Naive thymus-derived CD8-positive, alpha-beta T cell (primary cell): Measurements from ENCODE around the gene ITPKA. TPM values are rescaled to one million over a fixed set of nuclear protein-coding genes. Genes with fewer than 3 reads are reported as not detected.
A peak's percentile ranks its signal among the peaks of the same experiment; 100 is the strongest.

ENCODE experiments used
- ATAC-seq, 2 donors: fragments of 150-1000 bp; cut with Tn5 transposase in 1 of 2; sonication (Bioruptor Pico), chemical (Tn5 transposase) in 1 of 2; 1 replicate in 1 of 2; 2 replicates in 1 of 2; pipeline ENCODE4 v1.10.0; 2021; ENCODE audit warnings: mild to moderate bottlenecking in 2 of 2, moderate library complexity in 2 of 2
- POLR2A ChIA-PET: fragments of 350-600 bp; sonication (Branson Sonifier 250); formaldehyde crosslinking; loops from one replicate; lab custom pipeline; 2021; ENCODE audit warnings: antibody characterized with exemption; lab: Charles Lee
- DNase-seq, 10 donors: peaks; one replicate each; pipeline versions ENCODE4 v3.0.0 to v3.0.0-alpha.2; 2020 to 2022
- H3K27ac Mint-ChIP-seq, 10 donors: one replicate each; pipeline ENCODE4 v1.8.0; 2020 to 2022; ENCODE audit warnings: mild to moderate bottlenecking in 10 of 10, mixed read lengths in 10 of 10, moderate library complexity in 4 of 10, inconsistent platforms in 1 of 10
- H3K27me3 Mint-ChIP-seq, 5 donors: one replicate each; pipeline ENCODE4 v1.8.0; 2021 to 2022; ENCODE audit warnings: mixed read lengths in 5 of 5
- H3K36me3 Mint-ChIP-seq, 3 donors: one replicate each; pipeline ENCODE4 v1.8.0; 2020 to 2022; ENCODE audit warnings: mixed read lengths in 3 of 3, mild to moderate bottlenecking in 2 of 3, inconsistent platforms in 1 of 3
- H3K4me1 Mint-ChIP-seq, 4 donors: one replicate each; pipeline ENCODE4 v1.8.0; 2021 to 2022; ENCODE audit warnings: mixed read lengths in 4 of 4
- H3K4me3 Mint-ChIP-seq, 10 donors: one replicate each; pipeline ENCODE4 v1.8.0; 2020 to 2022; ENCODE audit warnings: mild to moderate bottlenecking in 10 of 10, mixed read lengths in 10 of 10, moderate library complexity in 6 of 10, inconsistent platforms in 1 of 10
- H3K9me3 Mint-ChIP-seq, 9 donors: one replicate each; pipeline ENCODE4 v1.8.0; 2020 to 2022; ENCODE audit warnings: mixed read lengths in 9 of 9, mild to moderate bottlenecking in 3 of 9, inconsistent platforms in 1 of 9, moderate library complexity in 1 of 9
- polyA plus RNA-seq, 3 donors: library from polyadenylated mRNA; unstranded; fragments of 300-500 nt; fragmentation: Illumina TruSeq; gene quantifications; one replicate each; pipeline ENCODE4 v1.2.3, GENCODE V29; 2021
- total RNA-seq, 8 experiments: library from RNA in 2 of 8; stranded (reverse) in 2 of 8; gene quantifications; one replicate each; pipeline ENCODE4 v1.2.3 and lab custom pipeline; 2021 to 2026

ITPKA gene
- total and polyA plus RNA-seq, 5 experiments from 2014 or later, result not detected

DNA sequence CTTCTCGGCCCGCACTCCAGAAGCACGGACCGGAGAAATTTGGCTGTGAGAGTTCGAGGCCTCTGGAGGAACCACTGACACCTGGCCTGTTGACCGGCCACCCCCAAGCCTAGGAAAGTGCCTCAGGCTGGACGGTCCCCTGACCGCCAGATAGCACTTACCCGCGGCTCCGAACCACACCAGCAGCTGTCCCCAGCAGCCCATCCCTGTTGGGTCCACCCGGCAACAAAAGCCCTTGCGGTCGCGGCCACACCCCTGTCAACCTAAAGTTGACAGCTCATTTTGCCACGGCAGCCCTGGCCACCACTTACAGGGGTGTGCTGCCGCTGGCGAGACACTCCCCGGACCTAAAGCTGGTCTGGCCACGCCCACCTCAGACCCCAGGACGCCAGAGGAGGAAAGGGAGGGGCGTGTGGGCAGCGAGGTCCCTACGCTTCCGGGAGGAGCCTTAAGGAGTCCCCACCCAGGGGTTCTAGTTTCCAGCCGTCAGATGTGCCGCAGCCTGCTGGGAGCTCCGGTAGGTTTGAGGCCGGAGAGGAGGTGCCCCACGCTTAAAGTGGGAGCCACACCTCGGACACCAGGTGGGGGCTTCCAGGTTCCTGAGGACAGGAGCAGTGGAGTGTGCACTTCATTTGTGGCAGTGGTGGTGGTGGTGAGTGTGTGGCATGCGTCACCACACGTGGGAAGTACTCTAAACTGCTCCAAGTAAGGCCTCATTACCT, 20.0 kb downstream of the ITPKA start, which contains the start of gene LTK:
Gene LTK, minus strand, starts transcription at position 322 of the 722 bp plus-strand sequence. Its CDS starts 118 bp downstream, at position 204.
- DNase-seq (peak in 1 of 10 donors; percentile 16), ATAC-seq (peak; percentile 18 to 35)
- Mint-ChIP-seq H3K4me1 (peaks cover 9 to 29% (median 26%) of the 10 kb centered on the region in 4 donors), H3K36me3 (peaks cover 0 to 6% (median 0%) of the 10 kb centered on the region in 3 donors), H3K27me3 (peaks cover 4 to 25% (median 16%) of the 10 kb centered on the region in 5 donors), H3K9me3 (no peaks in the 10 kb centered on the region), H3K27ac (no peak within 1 kb of the TSS), H3K4me3 (peak within 1 kb of the TSS; percentile 71 to 88 (median 84))
- POLR2A ChIA-PET, result interaction anchor here (0.6 to 2.3 kb wide), 4 partner anchors 10 to 30 kb away, joined by 3 to 6 read pairs (median 5); partner anchors contain the start of gene RPAP1

DNA sequence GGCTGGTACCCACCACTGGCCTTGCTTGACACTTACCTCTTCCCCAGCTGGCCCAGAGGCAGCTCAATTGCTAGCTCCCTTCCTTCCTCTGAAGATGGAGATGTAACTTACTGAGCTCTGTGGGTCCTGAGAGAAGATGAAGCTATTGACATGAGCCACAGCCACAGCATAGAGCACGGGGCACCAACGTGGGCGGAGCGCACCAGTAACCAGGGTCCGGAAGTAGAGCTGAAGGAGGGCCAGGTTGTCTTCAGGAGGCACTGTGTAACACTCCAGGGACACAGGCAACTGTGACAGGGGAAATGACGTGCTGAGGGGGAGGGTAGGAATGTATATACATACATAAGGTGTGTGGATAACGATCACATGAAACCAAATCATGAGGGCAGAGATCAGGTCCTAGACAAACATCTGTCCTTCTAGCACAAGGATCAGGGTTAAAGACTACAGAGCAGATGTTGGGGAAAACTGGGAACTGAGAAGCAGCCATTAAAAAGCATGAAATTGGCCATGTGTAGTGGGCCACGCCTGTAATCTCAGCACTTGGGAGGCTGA, 24.3 kb downstream of the ITPKA start:
- no peak overlapping the region for H3K4me3 Mint-ChIP-seq
- DNase-seq, result no peak
- peaks cover 0 to 6% (median 0%) of the 10 kb centered on the region in 3 donors for H3K36me3 Mint-ChIP-seq
- H3K4me1 Mint-ChIP-seq, result peaks cover 8 to 18% (median 15%) of the 10 kb centered on the region in 4 donors
- POLR2A ChIA-PET, result no interaction called here
- no peak for ATAC-seq
- no peaks in the 10 kb centered on the region for H3K9me3 Mint-ChIP-seq
- H3K27me3 Mint-ChIP-seq, result peaks cover 0 to 6% (median 2%) of the 10 kb centered on the region in 5 donors
- peak overlapping the region in 3 of 10 donors; percentile 2 to 53 (median 39) for H3K27ac Mint-ChIP-seq

DNA sequence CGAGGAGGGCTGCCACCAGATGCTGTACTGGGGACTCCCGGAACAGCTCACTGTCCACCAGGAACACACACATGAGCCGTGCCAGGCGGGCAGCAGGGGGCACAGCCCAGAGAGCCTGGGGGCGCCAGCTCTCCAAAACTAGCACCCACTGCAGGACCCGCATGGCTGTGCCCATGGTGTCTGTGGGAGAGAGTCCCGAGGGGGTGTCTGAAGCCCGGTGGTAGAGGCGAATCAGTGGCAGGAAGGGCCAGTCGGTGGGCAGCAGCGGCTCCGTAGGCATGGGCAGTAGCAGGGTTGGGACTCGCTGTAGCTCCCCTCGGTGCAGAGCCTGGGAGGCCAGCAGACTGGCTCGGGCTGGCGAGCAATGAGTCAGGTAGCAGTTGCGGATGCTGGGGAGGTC, 27.0 kb downstream of the ITPKA start:
- Mint-ChIP-seq H3K4me3 (no peak overlapping the region), H3K27ac (peak overlapping the region in 1 of 10 donors; percentile 63), H3K27me3 (no peaks in the 10 kb centered on the region), H3K9me3 (no peaks in the 10 kb centered on the region), H3K36me3 (peaks cover 0 to 17% (median 0%) of the 10 kb centered on the region in 3 donors), H3K4me1 (peaks cover 0 to 6% (median 0%) of the 10 kb centered on the region in 4 donors)
- DNase-seq (no peak), ATAC-seq (no peak)
- POLR2A ChIA-PET, result no interaction called here

DNA sequence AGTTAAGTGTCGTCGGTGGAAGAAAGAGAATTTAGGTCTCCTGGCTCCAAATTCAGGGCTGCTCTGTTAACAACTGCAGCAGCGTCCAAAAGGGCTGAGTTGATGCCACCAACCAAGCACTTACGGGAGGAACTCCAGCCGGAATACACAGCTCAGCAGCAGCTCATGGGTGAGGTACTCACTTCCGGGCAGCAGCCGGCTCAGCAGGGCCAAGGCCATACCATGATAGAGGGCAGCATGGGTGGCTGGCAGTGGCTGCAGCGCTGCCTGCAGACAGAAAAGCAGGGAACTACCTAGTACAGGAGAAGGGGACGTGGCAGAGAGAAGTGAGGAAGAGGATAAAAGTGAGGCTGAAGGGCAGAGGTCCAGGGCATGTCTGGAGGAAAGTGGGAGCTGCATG, 27.9 kb downstream of the ITPKA start:
- H3K36me3 Mint-ChIP-seq, result peaks cover 0 to 27% (median 3%) of the 10 kb centered on the region in 3 donors
- ATAC-seq, result no peak

DNA sequence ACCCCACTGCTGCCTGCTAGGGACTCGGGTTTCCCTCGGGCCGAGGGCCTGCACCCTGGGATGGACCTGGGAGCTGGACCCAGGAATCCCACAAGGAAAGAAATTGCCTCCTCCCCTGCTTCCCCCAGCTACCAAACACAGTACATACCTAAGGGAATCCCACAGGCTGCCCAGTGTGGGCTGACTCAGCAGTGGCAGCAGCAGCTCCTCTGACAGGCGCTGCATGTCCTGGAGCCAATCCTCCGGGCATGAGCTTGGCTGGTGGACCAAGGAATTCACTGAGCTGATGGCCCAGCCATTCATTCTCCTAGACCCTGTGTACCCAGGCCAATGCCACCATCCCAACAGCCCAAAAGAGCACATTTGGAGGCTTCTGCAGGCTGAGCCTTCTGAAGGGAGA, 29.4 kb downstream of the ITPKA start:
- DNase-seq, result no peak
- Mint-ChIP-seq H3K36me3 (peaks cover 0 to 35% (median 10%) of the 10 kb centered on the region in 3 donors), H3K27ac (peak overlapping the region in 2 of 10 donors; percentile 43), H3K27me3 (no peaks in the 10 kb centered on the region), H3K4me3 (no peak overlapping the region), H3K4me1 (peaks cover 0 to 4% (median 0%) of the 10 kb centered on the region in 4 donors), H3K9me3 (no peaks in the 10 kb centered on the region)
- POLR2A ChIA-PET, result no interaction called here
- no peak for ATAC-seq

More for the DNA sequence above, 27.9 kb downstream of the ITPKA start:
- DNase-seq, result no peak
- peaks cover 0 to 4% (median 0%) of the 10 kb centered on the region in 4 donors for H3K4me1 Mint-ChIP-seq
- H3K9me3 Mint-ChIP-seq, result no peaks in the 10 kb centered on the region
- no peak overlapping the region for H3K4me3 Mint-ChIP-seq
- peak overlapping the region in 2 of 10 donors; percentile 5 to 64 for H3K27ac Mint-ChIP-seq
- POLR2A ChIA-PET, result interaction anchor here (0.5 kb wide), 1 partner anchor 32 kb away, joined by 3 read pairs; no protein-coding TSS in a partner anchor
- H3K27me3 Mint-ChIP-seq, result no peaks in the 10 kb centered on the region

DNA sequence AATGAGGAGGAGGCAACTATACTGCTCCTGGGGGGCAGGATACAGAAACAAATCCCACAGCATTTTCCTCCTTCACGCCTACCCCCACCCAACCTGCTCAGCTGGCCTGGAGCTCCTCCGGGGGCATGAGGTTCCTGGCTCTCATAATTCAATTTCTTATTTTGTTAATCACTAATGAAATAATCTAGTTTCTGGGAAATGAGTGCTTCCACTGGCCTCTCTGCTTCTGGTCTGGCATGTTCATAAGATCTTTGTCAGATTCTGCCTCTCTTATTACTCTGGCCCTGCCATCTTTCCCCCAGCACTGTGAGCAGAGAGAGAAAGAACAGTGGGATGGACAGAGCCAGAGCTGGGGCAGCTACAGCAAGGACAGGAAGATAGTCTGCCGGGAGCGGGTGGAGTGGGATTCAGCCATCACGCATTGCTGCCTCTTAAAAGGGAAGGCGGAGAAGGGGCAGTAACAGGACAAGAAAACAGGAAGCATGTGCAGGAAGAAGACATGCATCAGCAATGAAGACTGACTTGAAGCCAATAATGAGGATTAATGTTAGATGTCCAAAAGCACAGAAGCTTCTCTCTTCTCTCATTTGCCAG, 36.8 kb downstream of the ITPKA start:
- Mint-ChIP-seq H3K36me3 (peaks cover 0 to 84% (median 28%) of the 10 kb centered on the region in 3 donors), H3K4me3 (no peak overlapping the region), H3K9me3 (no peaks in the 10 kb centered on the region), H3K4me1 (peaks cover 0 to 7% (median 3%) of the 10 kb centered on the region in 4 donors), H3K27me3 (no peaks in the 10 kb centered on the region), H3K27ac (no peak overlapping the region)
- no peak for DNase-seq
- POLR2A ChIA-PET, result interaction anchor here (0.7 to 1.7 kb wide), 2 partner anchors 15 to 17 kb away, joined by 3 to 4 read pairs; partner anchors contain the start of gene LTK
- no peak for ATAC-seq

DNA sequence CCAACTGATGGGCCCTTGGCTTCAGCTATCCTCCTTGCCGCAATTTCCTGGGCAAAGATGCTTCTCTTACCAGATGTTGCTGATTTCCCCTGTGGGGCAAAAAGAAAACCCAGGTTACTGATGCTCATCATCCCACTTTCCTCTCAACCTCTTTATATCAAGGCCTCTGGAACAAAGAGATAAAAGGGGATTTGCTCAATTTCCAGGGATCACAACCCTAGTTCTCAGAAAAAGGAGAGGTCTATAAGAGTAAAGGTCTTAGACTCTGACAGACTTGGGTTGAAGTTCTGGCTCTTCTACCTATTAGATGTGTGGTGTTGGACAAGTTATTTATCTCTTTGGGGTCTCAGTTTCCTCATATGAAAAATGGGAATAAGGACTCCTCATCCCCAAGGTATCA, 41.9 kb downstream of the ITPKA start:
- H3K27ac Mint-ChIP-seq, result no peak overlapping the region
- peaks cover 4 to 12% (median 6%) of the 10 kb centered on the region in 4 donors for H3K4me1 Mint-ChIP-seq
- no peak for ATAC-seq
- DNase-seq, result no peak
- no peak overlapping the region for H3K4me3 Mint-ChIP-seq
- peaks cover 4 to 56% (median 15%) of the 10 kb centered on the region in 3 donors for H3K36me3 Mint-ChIP-seq
- H3K27me3 Mint-ChIP-seq, result no peaks in the 10 kb centered on the region
- POLR2A ChIA-PET, result no interaction called here
- no peaks in the 10 kb centered on the region for H3K9me3 Mint-ChIP-seq

DNA sequence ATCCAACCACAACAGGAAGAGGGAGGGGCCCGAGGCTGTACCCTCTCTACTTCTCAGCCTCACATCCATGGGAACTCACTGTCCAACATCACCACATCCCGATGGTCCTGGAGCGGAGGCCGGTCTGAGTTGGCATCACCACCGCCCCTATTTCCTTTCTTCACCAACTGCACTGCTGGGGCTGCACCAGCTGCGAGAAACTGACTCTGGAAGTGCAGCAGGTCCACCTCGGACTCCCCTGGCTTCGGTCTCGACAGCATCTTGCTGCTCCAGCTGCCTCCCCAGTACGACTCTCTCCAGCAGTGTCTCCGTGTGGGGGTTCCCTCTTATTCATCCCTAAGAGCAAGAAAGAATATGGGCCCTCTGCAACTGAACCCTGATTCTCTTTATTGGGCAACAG, 43.2 kb downstream of the ITPKA start:
- no peak for DNase-seq
- POLR2A ChIA-PET, result interaction anchor here (0.8 kb wide), 1 partner anchor 53 kb away, joined by 3 read pairs; no protein-coding TSS in a partner anchor
- H3K27me3 Mint-ChIP-seq, result no peaks in the 10 kb centered on the region

DNA sequence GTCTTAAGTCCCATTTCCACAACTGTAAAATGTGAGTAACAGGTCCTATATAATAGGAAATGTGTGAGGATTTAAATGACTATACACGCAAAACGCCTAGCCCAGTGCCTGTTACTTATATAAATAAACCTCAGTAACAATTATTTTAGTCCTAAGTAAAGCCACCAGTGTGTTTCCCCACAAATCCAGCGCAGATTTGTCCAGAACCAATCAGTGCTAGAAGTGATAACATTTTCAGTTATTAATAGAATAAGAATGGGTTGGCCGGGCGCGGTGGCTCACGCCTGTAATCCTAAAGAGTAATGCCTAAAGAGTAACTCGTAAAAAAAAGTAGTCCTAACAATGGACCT, 49.8 kb downstream of the ITPKA start:
- Mint-ChIP-seq H3K36me3 (peaks cover 0 to 7% (median 0%) of the 10 kb centered on the region in 3 donors), H3K27ac (peak overlapping the region; percentile 89 to 98 (median 95)), H3K27me3 (no peaks in the 10 kb centered on the region)

More for the DNA sequence above, 43.2 kb downstream of the ITPKA start:
- peaks cover 2 to 12% (median 7%) of the 10 kb centered on the region in 4 donors for H3K4me1 Mint-ChIP-seq
- ATAC-seq, result no peak
- no peak overlapping the region for H3K4me3 Mint-ChIP-seq
- H3K36me3 Mint-ChIP-seq, result peaks cover 4 to 55% (median 13%) of the 10 kb centered on the region in 3 donors
- no peaks in the 10 kb centered on the region for H3K9me3 Mint-ChIP-seq
- H3K27ac Mint-ChIP-seq, result peak overlapping the region in 2 of 10 donors; percentile 14 to 20

DNA sequence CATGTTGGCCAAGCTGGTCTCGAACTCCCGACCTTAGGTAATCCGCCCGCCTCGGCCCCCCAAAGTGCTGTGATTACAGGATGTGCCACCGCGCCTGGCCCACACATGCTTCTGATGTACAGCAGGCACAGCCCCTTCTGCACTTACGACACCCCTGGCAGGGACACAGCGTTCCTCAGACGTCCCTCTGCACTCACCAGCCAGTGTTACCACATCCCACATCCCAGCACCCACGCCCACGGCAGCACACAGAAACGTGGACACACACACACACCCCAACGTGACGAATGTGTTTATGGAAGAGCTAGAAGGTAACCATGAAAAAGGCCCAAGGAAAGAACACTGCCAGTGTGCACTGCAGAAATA, 51.0 kb downstream of the ITPKA start:
- Mint-ChIP-seq H3K4me1 (peaks cover 9 to 25% (median 16%) of the 10 kb centered on the region in 4 donors), H3K4me3 (peak overlapping the region; percentile 91 to 97 (median 95)), H3K27me3 (no peaks in the 10 kb centered on the region), H3K27ac (peak overlapping the region; percentile 89 to 98 (median 95)), H3K9me3 (no peaks in the 10 kb centered on the region), H3K36me3 (peaks cover 0 to 7% (median 0%) of the 10 kb centered on the region in 3 donors)
- DNase-seq (peak in 6 of 10 donors; percentile 23 to 69 (median 48)), ATAC-seq (peak; percentile 18 to 44)
- POLR2A ChIA-PET, result interaction anchor here (0.6 to 3.5 kb wide), 19 partner anchors 10 to 1061 kb away, joined by 3 to 25 read pairs (median 4); partner anchors contain the start of genes ITPKA, LTK, MGA and TYRO3

More for the DNA sequence above, 49.8 kb downstream of the ITPKA start:
- DNase-seq (no peak), ATAC-seq (no peak)
- POLR2A ChIA-PET, result interaction anchor here (0.6 to 3.5 kb wide), 11 partner anchors 11 to 1085 kb away, joined by 3 to 25 read pairs (median 5); partner anchors contain the start of genes LTK, MGA and TYRO3
- Mint-ChIP-seq H3K9me3 (no peaks in the 10 kb centered on the region), H3K4me3 (peak overlapping the region; percentile 91 to 97 (median 95)), H3K4me1 (peaks cover 9 to 25% (median 17%) of the 10 kb centered on the region in 4 donors)

DNA sequence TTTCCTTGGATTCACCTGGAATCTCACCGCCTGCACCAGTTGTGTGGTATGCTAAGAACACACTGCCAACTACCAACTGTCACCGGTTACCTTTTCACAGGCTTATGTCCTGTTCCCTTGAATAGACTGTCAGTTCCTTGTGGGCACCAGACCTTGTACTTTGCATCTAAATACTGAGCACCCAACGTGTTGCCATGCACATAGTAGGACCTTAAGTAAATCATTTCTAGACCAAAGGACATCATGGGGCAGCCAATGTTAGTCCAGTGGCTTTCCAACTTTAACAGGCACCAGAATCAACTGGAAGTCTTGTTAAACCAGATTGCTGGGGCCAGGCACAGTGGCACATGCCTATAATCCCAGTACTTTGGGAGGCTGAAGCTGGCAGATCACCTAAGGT, 51.5 kb downstream of the ITPKA start:
- ATAC-seq (no peak), DNase-seq (no peak)
- Mint-ChIP-seq H3K4me1 (peaks cover 9 to 25% (median 16%) of the 10 kb centered on the region in 4 donors), H3K27ac (peak overlapping the region; percentile 48 to 98 (median 95)), H3K27me3 (no peaks in the 10 kb centered on the region), H3K9me3 (no peaks in the 10 kb centered on the region), H3K36me3 (peaks cover 0 to 7% (median 0%) of the 10 kb centered on the region in 3 donors), H3K4me3 (peak overlapping the region; percentile 91 to 97 (median 95))
- POLR2A ChIA-PET, result interaction anchor here (0.8 to 3.5 kb wide), 6 partner anchors 13 to 143 kb away, joined by 3 to 25 read pairs (median 4); partner anchors contain the start of genes ITPKA and TYRO3
